ENCODE results near the gene TSSK6. TPM values are rescaled to one million over a fixed set of nuclear protein-coding genes. Genes with fewer than 3 reads are reported as not detected.

The TSSK6 gene
- polyA plus RNA-seq, 4 donors, result 0.57 to 1.6 (median 1.2) TPM

GRCh38 chr19:19545707-19546106 lies 30.4 kb upstream of the TSSK6 start:
- DNase-seq (ENCODE audit: low read depth in 4 of 4, low spot score in 3 of 4), result no peak

- no peak for DNase-seq (ENCODE audit: low read depth in 4 of 4, low spot score in 3 of 4)
Observed at GRCh38 chr19:19544954-19545591, 29.7 kb upstream of the TSSK6 start.

- no peak for DNase-seq (ENCODE audit: low read depth in 4 of 4, low spot score in 3 of 4)
Observed at GRCh38 chr19:19544257-19544953, 29.1 kb upstream of the TSSK6 start.

GRCh38 chr19:19543640-19544039 lies 28.3 kb upstream of the TSSK6 start:
- no peak for DNase-seq (ENCODE audit: low read depth in 4 of 4, low spot score in 3 of 4)

- no peak for DNase-seq (ENCODE audit: low read depth in 4 of 4, low spot score in 3 of 4)
Observed at GRCh38 chr19:19543101-19543500, 27.8 kb upstream of the TSSK6 start.

GRCh38 chr19:19542507-19542906 lies 27.2 kb upstream of the TSSK6 start:
- DNase-seq (ENCODE audit: low read depth in 4 of 4, low spot score in 3 of 4), result no peak

- DNase-seq (ENCODE audit: low read depth in 4 of 4, low spot score in 3 of 4), result no peak
Observed at GRCh38 chr19:19541616-19542015, 26.3 kb upstream of the TSSK6 start.

- DNase-seq (ENCODE audit: low read depth in 4 of 4, low spot score in 3 of 4), result no peak
Observed at GRCh38 chr19:19540715-19541515, 25.6 kb upstream of the TSSK6 start.

- no peak for DNase-seq (ENCODE audit: low read depth in 4 of 4, low spot score in 3 of 4)
Observed at GRCh38 chr19:19540064-19540714, 24.8 kb upstream of the TSSK6 start.

GRCh38 chr19:19539698-19540063 lies 24.3 kb upstream of the TSSK6 start:
- DNase-seq (ENCODE audit: low read depth in 4 of 4, low spot score in 3 of 4), result no peak

- DNase-seq (ENCODE audit: low read depth in 4 of 4, low spot score in 3 of 4), result no peak
Observed at GRCh38 chr19:19538785-19539166, 23.4 kb upstream of the TSSK6 start.

- DNase-seq (ENCODE audit: low read depth in 4 of 4, low spot score in 3 of 4), result no peak
Observed at GRCh38 chr19:19538061-19538784, 22.9 kb upstream of the TSSK6 start, which contains the start of gene CILP2. TSS of gene CILP2 (plus strand) at chr19:19538265. CDS start at chr19:19538350, 85 bp downstream.

- DNase-seq (ENCODE audit: low read depth in 4 of 4, low spot score in 3 of 4), result no peak
Observed at GRCh38 chr19:19537075-19538048, 22.0 kb upstream of the TSSK6 start.

- DNase-seq (ENCODE audit: low read depth in 4 of 4, low spot score in 3 of 4), result no peak
Observed at GRCh38 chr19:19535311-19536191, 20.2 kb upstream of the TSSK6 start.

GRCh38 chr19:19534556-19535265 lies 19.4 kb upstream of the TSSK6 start:
- DNase-seq (ENCODE audit: low read depth in 4 of 4, low spot score in 3 of 4), result no peak

- DNase-seq (ENCODE audit: low read depth in 4 of 4, low spot score in 3 of 4), result no peak
Observed at GRCh38 chr19:19533841-19534240, 18.5 kb upstream of the TSSK6 start.

- DNase-seq (ENCODE audit: low read depth in 4 of 4, low spot score in 3 of 4), result no peak
Observed at GRCh38 chr19:19532806-19533701, 17.7 kb upstream of the TSSK6 start.
